Omental fat pad (tissue), 4 donors: ENCODE results near the gene STPG3. TPM values are rescaled to one million over a fixed set of nuclear protein-coding genes. Genes with fewer than 3 reads are reported as not detected.

Source experiments
- ATAC-seq: fragments of 150-250 bp; one replicate; pipeline ENCODE4 v1.9.1; 2016; ENCODE audit warnings: mild to moderate bottlenecking, moderate library complexity; ENCODE audit not compliant: low FRiP score
- DNase-seq: peaks from one replicate; pipeline ENCODE4 v3.0.0-alpha.2; 2019; ENCODE audit warnings: low spot score
- CTCF ChIP-seq, 3 donors: fragments of 450-650 bp; IDR thresholded peaks; one replicate each; pipeline ENCODE4 v1.5.1; 2016 to 2017; ENCODE audit warnings: antibody characterized with exemption in 3 of 3, mild to moderate bottlenecking in 3 of 3, moderate library complexity in 2 of 3
- total RNA-seq, 4 donors: library from RNA; depleted of rRNA; stranded (reverse); fragments of >200 nt; gene quantifications; one replicate each; pipeline ENCODE4 v1.1.0, GENCODE V29; 2016

Gene STPG3
- total RNA-seq = under 1 TPM in 1 of 4 donors, not detected in 3; 0.56 TPM

GRCh38 chr9:137251194-137251461 is at the start of gene STPG3:
STPG3 (plus strand) TSS chr9:137251286; CDS start chr9:137251287, 1 bp downstream.
- ATAC-seq = no peak
- no peak for TF ChIP-seq CTCF (IDR thresholded peaks at IDR 0.05)
- no peak for DNase-seq

DNA sequence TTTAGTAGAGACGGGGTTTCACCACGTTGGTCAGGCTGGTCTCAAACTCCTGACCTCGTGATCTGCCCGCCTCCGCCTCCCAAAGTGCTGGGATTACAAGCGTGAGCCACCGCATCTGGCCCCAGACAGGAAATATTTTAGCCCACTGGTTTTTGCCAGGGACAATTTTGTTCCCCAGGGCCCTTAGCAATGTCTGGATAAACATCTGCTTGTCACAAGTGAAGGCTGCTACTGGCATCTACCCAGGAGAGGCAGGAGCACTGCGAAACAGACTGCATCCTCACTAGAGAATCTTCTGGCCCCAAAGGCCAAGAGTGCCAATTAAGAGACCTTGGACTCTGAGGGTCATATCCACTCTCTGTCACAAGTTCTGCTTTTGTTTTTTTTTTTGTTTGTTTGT is 48.1 kb upstream of the STPG3 start:
- DNase-seq (no peak), ATAC-seq (no peak)
- TF ChIP-seq CTCF (IDR thresholded peaks at IDR 0.05) = no peak

DNA sequence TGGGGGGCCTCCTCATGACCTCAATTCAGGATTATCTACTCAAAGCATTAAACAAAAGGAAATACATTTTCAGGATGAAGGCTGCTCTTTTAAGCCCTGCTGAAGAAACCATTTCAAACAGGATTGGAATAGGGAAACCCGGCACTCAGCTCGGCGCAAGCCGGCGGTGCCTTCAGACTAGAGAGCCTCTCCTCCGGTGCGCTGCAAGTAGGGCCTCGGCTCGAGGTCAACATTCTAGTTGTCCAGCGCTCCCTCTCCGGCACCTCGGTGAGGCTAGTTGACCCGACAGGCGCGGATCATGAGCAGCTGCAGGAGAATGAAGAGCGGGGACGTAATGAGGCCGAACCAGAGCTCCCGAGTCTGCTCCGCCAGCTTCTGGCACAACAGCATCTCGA is 46.4 kb upstream of the STPG3 start:
- TF ChIP-seq CTCF (IDR thresholded peaks at IDR 0.05) = no peak
- ATAC-seq (no peak), DNase-seq (no peak)

DNA sequence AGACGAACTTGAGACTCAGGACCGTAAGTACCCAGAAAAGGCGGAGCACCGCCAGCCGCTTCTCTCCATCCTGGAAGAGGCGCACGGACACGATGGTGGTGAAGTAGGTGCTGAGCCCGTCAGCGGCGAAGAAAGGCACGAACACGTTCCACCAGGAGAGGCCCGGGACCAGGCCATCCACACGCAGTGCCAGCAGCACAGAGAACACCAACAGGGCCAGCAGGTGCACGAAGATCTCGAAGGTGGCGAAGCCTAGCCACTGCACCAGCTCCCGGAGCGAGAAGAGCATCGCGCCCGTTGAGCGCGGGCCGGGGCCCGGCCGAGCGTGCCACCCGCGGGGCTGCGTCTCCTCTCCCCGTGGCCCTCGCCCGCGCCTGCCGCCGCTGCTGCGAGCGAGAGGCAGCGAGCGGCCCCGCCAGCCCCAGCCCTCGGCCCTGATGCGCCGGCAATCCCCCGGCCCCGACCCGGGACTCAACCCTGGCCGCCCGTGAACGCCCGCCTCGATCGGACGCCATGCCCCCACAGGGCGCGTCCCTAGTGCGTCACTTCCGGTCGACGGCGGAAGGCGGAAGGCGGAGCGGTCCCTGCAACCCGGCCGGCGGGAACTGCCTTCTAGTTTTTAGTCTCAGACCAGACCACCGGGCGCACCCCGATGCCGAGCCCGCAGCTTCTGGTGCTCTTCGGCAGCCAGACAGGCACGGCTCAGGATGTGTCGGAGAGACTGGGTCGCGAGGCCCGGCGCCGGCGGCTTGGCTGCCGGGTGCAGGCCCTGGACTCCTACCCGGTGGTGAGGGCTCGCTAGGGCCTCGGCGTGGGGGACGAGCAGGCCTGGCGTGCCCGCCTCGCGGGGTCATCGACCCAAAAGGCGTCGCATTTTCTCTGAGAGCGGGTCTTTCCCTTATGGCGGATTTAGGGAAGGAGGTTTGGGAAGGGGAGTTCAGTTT is 45.7 kb upstream of the STPG3 start, which contains the start of the genes NDOR1 and TMEM203:
Gene NDOR1 (plus strand): TSS at position 575 of the 944 bp plus-strand sequence. CDS start 78 bp downstream, at position 653.
Gene TMEM203 (minus strand): TSS at position 523 of the 944 bp plus-strand sequence. CDS start 234 bp downstream, at position 289.
- ATAC-seq = peak; percentile 65
- DNase-seq = peak; percentile 86
- TF ChIP-seq CTCF (IDR thresholded peaks at IDR 0.05) = no peak

DNA sequence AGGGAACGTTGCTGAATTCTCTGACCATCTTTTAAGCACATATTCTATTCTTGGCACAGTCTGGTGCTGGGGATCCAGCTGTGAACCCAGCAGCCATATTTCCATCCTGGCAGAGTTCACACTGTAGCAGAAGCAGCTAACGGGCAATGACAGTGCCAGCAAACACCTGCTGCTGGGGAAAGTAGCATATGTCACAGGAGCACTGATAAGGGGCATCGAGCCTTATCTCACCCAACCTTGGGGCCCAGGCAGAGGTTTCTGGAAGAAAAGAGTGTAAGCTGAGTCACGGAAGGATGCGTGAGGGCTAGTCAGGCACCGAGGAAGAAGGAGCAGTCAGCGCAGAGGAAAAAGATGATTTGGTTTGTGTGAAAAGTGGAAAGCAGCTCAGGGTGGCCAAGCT is 44.5 kb upstream of the STPG3 start:
- no peak for ATAC-seq
- no peak for TF ChIP-seq CTCF (IDR thresholded peaks at IDR 0.05)
- no peak for DNase-seq

DNA sequence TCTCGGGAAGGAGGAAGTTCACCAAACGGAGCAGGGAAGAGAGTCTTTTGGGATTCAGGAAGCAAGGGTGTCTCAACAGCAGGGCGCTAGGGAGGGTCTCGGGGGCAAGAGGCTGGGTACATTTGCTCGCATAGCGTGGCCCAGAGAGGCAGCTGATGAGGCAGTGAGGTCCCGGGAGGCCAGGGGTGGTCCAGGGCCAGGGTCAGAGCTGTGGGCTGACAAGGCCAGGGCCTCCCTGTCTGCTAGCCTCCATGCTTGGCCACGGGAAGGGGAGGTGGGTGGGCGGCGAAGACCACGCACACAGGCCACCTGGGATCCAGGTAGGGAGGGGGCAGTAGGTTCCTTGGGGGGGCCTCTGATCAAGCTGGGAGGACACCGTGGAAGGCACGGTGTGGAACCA is 39.6 kb upstream of the STPG3 start:
- no peak for TF ChIP-seq CTCF (IDR thresholded peaks at IDR 0.05)
- DNase-seq (no peak), ATAC-seq (no peak)

- no peak for TF ChIP-seq CTCF (IDR thresholded peaks at IDR 0.05)
- no peak for DNase-seq
- ATAC-seq = no peak
Observed at GRCh38 chr9:137212520-137212919, 38.6 kb upstream of the STPG3 start.
